H1 (cell line): ENCODE results near the gene TXNL4A. TPM values are rescaled to one million over a fixed set of nuclear protein-coding genes. Genes with fewer than 3 reads are reported as not detected.
"Not testable (repeated sequence)": the region's sequence is repeated elsewhere in the genome, so short reads cannot be mapped to it uniquely, and the experiment has no call there.

Experiments used
- CTCF ChIA-PET: fragments of 300-600 bp; sonication (Branson Sonifier 250); formaldehyde crosslinking; loops from one replicate; lab custom pipeline; 2021; ENCODE audit not compliant: partially characterized antibody; lab: Charles Lee
- POLR2A ChIA-PET: fragments of 300-600 bp; sonication (Branson Sonifier 250); formaldehyde crosslinking; loops from one replicate; lab custom pipeline; 2021; ENCODE audit warnings: inconsistent platforms; ENCODE audit not compliant: partially characterized antibody; lab: Charles Lee
- DNase-seq, 2 experiments: peaks; one replicate each; pipeline versions ENCODE4 v3.0.0 to v3.0.0-alpha.2; 2010 to 2022; ENCODE audit warnings: low spot score in 2 of 2, low read depth in 1 of 2, mixed read lengths in 1 of 2
- FAIRE-seq: peaks from 2 replicates; lab custom pipeline; 2011; peaks lifted over from hg19 to GRCh38; lab: Jason Lieb, UNC
- H2AFZ ChIP-seq: 2 replicates; pipeline ENCODE4 v1.8.1; 2012; ENCODE audit warnings: low read length, inconsistent platforms
- H2AK5ac ChIP-seq: 2 replicates; pipeline ENCODE4 v1.6.1; 2013; ENCODE audit warnings: low read depth, low read length
- H2BK120ac ChIP-seq: replicated peaks from 2 replicates; pipeline ENCODE3; 2013; ENCODE audit warnings: low read depth, low read length, inconsistent platforms
- H2BK12ac ChIP-seq: 2 replicates; pipeline ENCODE4 v1.6.1; 2013; ENCODE audit warnings: low read depth, low read length
- H2BK15ac ChIP-seq: 2 replicates; pipeline ENCODE4 v1.6.1; 2013; ENCODE audit warnings: low read length
- H2BK20ac ChIP-seq: 2 replicates; pipeline ENCODE4 v1.6.1; 2013; ENCODE audit warnings: low read length
- H2BK5ac ChIP-seq: 2 replicates; pipeline ENCODE4 v1.6.1; 2013; ENCODE audit warnings: low read depth, low read length
- H3K14ac ChIP-seq: 2 replicates; pipeline ENCODE4 v1.6.1; 2013; ENCODE audit warnings: inconsistent platforms; ENCODE audit not compliant: insufficient read length
- H3K18ac ChIP-seq: 2 replicates; pipeline ENCODE4 v1.6.1; 2013; ENCODE audit warnings: low read length; ENCODE audit errors: extremely low read depth
- H3K23ac ChIP-seq: 2 replicates; pipeline ENCODE4 v1.6.1; 2013; ENCODE audit warnings: inconsistent platforms; ENCODE audit not compliant: insufficient read length
- H3K23me2 ChIP-seq: 2 replicates; pipeline ENCODE4 v1.6.1; 2013; ENCODE audit warnings: low read depth, low read length
- H3K27ac ChIP-seq: 2 replicates; pipeline ENCODE4 v1.6.1; 2011; ENCODE audit warnings: low read depth, low read length, inconsistent platforms
- H3K27me3 ChIP-seq, 4 experiments: replicated peaks in 1 of 4; 1 replicate in 1 of 4; 2 replicates in 3 of 4; pipeline versions ENCODE4 v1.6.1 to v1.8.1; 2011 to 2013; ENCODE audit warnings: low read length in 3 of 4, mild to moderate bottlenecking in 3 of 4, inconsistent platforms in 2 of 4, mixed read lengths in 2 of 4, moderate library complexity in 1 of 4; ENCODE audit not compliant: control insufficient read depth in 3 of 4, insufficient read depth in 3 of 4; ENCODE audit errors: extremely low read depth in 1 of 4
- H3K36me3 ChIP-seq, 4 experiments: 2 replicates each; pipeline versions ENCODE4 v1.6.1 to v1.8.1; 2011 to 2013; ENCODE audit warnings: mild to moderate bottlenecking in 4 of 4, low read length in 3 of 4, moderate library complexity in 2 of 4, control low read depth in 1 of 4, inconsistent platforms in 1 of 4; ENCODE audit not compliant: insufficient read depth in 4 of 4, control insufficient read depth in 2 of 4
- H3K4ac ChIP-seq: replicated peaks from 2 replicates; pipeline ENCODE3; 2013; ENCODE audit warnings: low read length, low read depth, mixed read lengths, inconsistent platforms; ENCODE audit not compliant: insufficient read length
- H3K4me1 ChIP-seq, 4 experiments: replicated peaks in 1 of 4; 1 replicate in 1 of 4; 2 replicates in 3 of 4; pipeline versions ENCODE4 v1.6.1 to v1.8.1; 2011 to 2013; ENCODE audit warnings: low read length in 3 of 4, inconsistent platforms in 2 of 4, mixed read lengths in 1 of 4; ENCODE audit not compliant: insufficient read depth in 4 of 4, control insufficient read depth in 3 of 4
- H3K4me2 ChIP-seq, 2 experiments: 2 replicates each; pipeline versions ENCODE4 v1.6.1 to v1.8.1; 2011 to 2013; ENCODE audit warnings: low read depth in 2 of 2, low read length in 2 of 2, control low read depth in 1 of 2, inconsistent platforms in 1 of 2, mild to moderate bottlenecking in 1 of 2; ENCODE audit not compliant: insufficient read depth in 1 of 2
- H3K4me3 ChIP-seq, 4 experiments: fragments of 200-600, 300-600 bp in 1 of 4; sonication (generic), shearing (Covaris generic), sonication (Bioruptor Twin) in 1 of 4; 2 replicates each; pipeline versions ENCODE4 v1.5.1 to v1.8.1; 2011 to 2016; ENCODE audit warnings: low read length in 4 of 4, low read depth in 3 of 4, control low read depth in 2 of 4, inconsistent platforms in 2 of 4, mild to moderate bottlenecking in 2 of 4, mixed read lengths in 1 of 4, moderate library complexity in 1 of 4; ENCODE audit not compliant: insufficient read depth in 2 of 4; ENCODE audit errors: extremely low read depth in 1 of 4
- H3K56ac ChIP-seq: replicated peaks from 2 replicates; pipeline ENCODE3; 2013; ENCODE audit warnings: low read depth, mild to moderate bottlenecking, mixed read lengths, low read length, inconsistent platforms; ENCODE audit not compliant: insufficient read length
- H3K79me1 ChIP-seq: 2 replicates; pipeline ENCODE4 v1.6.1; 2013; ENCODE audit warnings: low read depth, low read length, control low read depth
- H3K79me2 ChIP-seq, 2 experiments: 2 replicates each; pipeline versions ENCODE4 v1.6.1 to v1.8.1; 2012 to 2013; ENCODE audit warnings: low read length in 2 of 2, mild to moderate bottlenecking in 2 of 2, inconsistent platforms in 1 of 2; ENCODE audit not compliant: insufficient read depth in 2 of 2, control insufficient read depth in 1 of 2
- H3K9ac ChIP-seq, 4 experiments: replicated peaks in 1 of 4; 1 replicate in 1 of 4; 2 replicates in 3 of 4; pipeline versions ENCODE4 v1.6.1 to v1.8.1; 2011 to 2013; ENCODE audit warnings: low read depth in 3 of 4, low read length in 3 of 4, control low read depth in 2 of 4, mild to moderate bottlenecking in 2 of 4, moderate library complexity in 2 of 4, inconsistent platforms in 1 of 4; ENCODE audit errors: extremely low read depth in 1 of 4
- H3K9me3 ChIP-seq, 2 experiments: 2 replicates each; pipeline versions ENCODE4 v1.6.1 to v1.8.1; 2012 to 2013; ENCODE audit warnings: mild to moderate bottlenecking in 2 of 2, moderate library complexity in 2 of 2, control low read depth in 1 of 2, inconsistent platforms in 1 of 2, low read depth in 1 of 2, low read length in 1 of 2, mixed read lengths in 1 of 2; ENCODE audit not compliant: insufficient read depth in 2 of 2
- H4K20me1 ChIP-seq, 2 experiments: replicated peaks in 1 of 2; 2 replicates each; pipeline versions ENCODE3 to v1.8.1; 2011 to 2013; ENCODE audit warnings: inconsistent platforms in 2 of 2, low read length in 2 of 2, mild to moderate bottlenecking in 1 of 2; ENCODE audit not compliant: insufficient read depth in 2 of 2, control insufficient read depth in 1 of 2
- H4K5ac ChIP-seq: 2 replicates; pipeline ENCODE4 v1.6.1; 2013; ENCODE audit warnings: low read length, low read depth, mixed read lengths, inconsistent platforms; ENCODE audit not compliant: insufficient read length
- H4K8ac ChIP-seq: 2 replicates; pipeline ENCODE4 v1.8.0; 2013; ENCODE audit warnings: mild to moderate bottlenecking, moderate library complexity, low read length, inconsistent platforms; ENCODE audit not compliant: insufficient read depth; ENCODE audit errors: extremely low read depth
- H4K91ac ChIP-seq: replicated peaks from 2 replicates; pipeline ENCODE3; 2013; ENCODE audit warnings: low read length, mixed read lengths, inconsistent platforms; ENCODE audit not compliant: insufficient read length
- WGBS, 2 experiments: shearing (Covaris generic) in 1 of 2; methylation state at CpG; one replicate each; pipeline versions ENCODE4 v1.1.6 to v1.1.7; 2013 to 2015; ENCODE audit warnings: low lambda C conversion rate in 2 of 2, mixed read lengths in 2 of 2, inconsistent platforms in 1 of 2, low coverage in 1 of 2, missing lambda C conversion rate in 1 of 2; ENCODE audit not compliant: insufficient replicate concordance in 2 of 2, insufficient coverage in 1 of 2, insufficient read length in 1 of 2; ENCODE audit errors: extremely low coverage in 1 of 2, missing lambda C conversion rate in 1 of 2; 5-methylcytosine and 5-hydroxymethylcytosine counted together
- polyA plus RNA-seq, 7 experiments: library from polyadenylated mRNA; depleted of rRNA in 3 of 7; stranded (reverse) in 5 of 7; unstranded in 2 of 7; fragments of >200 nt in 5 of 7; fragments of 200-250 nt in 2 of 7; gene quantifications; 1 replicate in 5 of 7; 2 replicates in 1 of 7; 4 replicates in 1 of 7; pipeline versions ENCODE4 v1.2.1 to v1.2.3, GENCODE V29; 2011 to 2013; ENCODE audit warnings: missing spikeins in 2 of 7, mixed read lengths in 2 of 7
- total RNA-seq: library from RNA; stranded (reverse); fragmentation: NEBNext Ultra II Directional; extraction: Animal tissue kit (Norgen Biotek cat#: 25700); gene quantifications from 2 replicates; pipeline ENCODE4 v1.2.1, GENCODE V29; 2021

Gene TXNL4A
- total and polyA plus RNA-seq, 2 of the 8 experiments (the other 6 are each of a cell fraction or from before 2014, with no cell fraction given) = 169 to 181 TPM

- H3K18ac ChIP-seq, H2BK5ac ChIP-seq, H3K23ac ChIP-seq, H2BK120ac ChIP-seq, H3K79me2 ChIP-seq, H3K4me1 ChIP-seq, H3K14ac ChIP-seq, H3K9ac ChIP-seq, H4K91ac ChIP-seq, DNase-seq, H2BK12ac ChIP-seq, H3K4me2 ChIP-seq, H3K4me3 ChIP-seq, H3K56ac ChIP-seq, H4K20me1 ChIP-seq, H2AFZ ChIP-seq, H3K4ac ChIP-seq, CTCF ChIA-PET, H3K27me3 ChIP-seq, H3K23me2 ChIP-seq, FAIRE-seq, H2BK15ac ChIP-seq, H3K79me1 ChIP-seq, H2BK20ac ChIP-seq, H4K5ac ChIP-seq, H4K8ac ChIP-seq, H3K27ac ChIP-seq, H3K36me3 ChIP-seq, POLR2A ChIA-PET, H2AK5ac ChIP-seq: not testable (repeated sequence)
- 94% methylated on average over 14 of the region's 14 CpGs; no CpG with 5 or more reads in 1 of the 2 experiments for WGBS, 2 experiments
- peaks cover 13 to 18% of the 10 kb centered on the region in 2 experiments for H3K9me3 ChIP-seq
Measured at GRCh38 chr18:80011496-80012137, 23.3 kb upstream of the TXNL4A start.
